Left renal cortex interstitium (tissue), 4 donors: ENCODE measurements around the gene CHCHD2. TPM values are rescaled to one million over a fixed set of nuclear protein-coding genes. Genes with fewer than 3 reads are reported as not detected.
"Not testable (repeated sequence)": the region's sequence is repeated elsewhere in the genome, so short reads cannot be mapped to it uniquely, and the experiment has no call there.

Source experiments
- DNase-seq, 4 donors: peaks; one replicate each; pipeline ENCODE4 v3.0.0-alpha.2; 2013; ENCODE audit warnings: low read depth in 4 of 4, low spot score in 2 of 4, missing footprints in 1 of 4
- polyA plus RNA-seq, 4 donors: library from polyadenylated mRNA; unstranded; fragments of 120-200 nt; gene quantifications; one replicate each; pipeline ENCODE4 v1.2.1, GENCODE V29; 2013; ENCODE audit not compliant: insufficient read length in 4 of 4

CHCHD2 gene
- polyA plus RNA-seq, 4 donors, result 239 to 360 (median 264) TPM

DNA sequence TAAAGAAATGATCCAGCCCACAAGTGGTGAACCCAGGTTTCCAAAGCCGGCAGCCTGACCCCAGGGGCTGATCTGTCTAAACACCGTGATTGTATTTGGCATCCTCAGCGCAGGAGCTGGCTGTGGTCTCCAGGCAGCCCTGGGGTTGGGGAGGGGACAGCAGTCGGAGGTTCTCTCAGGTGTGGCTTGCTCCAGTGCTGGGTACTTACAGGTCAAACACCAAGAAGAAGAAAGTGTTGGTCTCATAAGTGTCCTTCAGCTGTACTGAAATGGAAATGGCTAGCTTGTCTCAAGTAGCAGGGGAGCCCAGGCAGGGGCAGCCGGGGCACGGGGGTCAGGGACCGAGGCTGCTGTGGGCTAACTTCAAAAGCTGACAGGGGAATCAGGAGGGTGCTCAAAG lies 19.5 kb downstream of the CHCHD2 start:
- no peak for DNase-seq

DNA sequence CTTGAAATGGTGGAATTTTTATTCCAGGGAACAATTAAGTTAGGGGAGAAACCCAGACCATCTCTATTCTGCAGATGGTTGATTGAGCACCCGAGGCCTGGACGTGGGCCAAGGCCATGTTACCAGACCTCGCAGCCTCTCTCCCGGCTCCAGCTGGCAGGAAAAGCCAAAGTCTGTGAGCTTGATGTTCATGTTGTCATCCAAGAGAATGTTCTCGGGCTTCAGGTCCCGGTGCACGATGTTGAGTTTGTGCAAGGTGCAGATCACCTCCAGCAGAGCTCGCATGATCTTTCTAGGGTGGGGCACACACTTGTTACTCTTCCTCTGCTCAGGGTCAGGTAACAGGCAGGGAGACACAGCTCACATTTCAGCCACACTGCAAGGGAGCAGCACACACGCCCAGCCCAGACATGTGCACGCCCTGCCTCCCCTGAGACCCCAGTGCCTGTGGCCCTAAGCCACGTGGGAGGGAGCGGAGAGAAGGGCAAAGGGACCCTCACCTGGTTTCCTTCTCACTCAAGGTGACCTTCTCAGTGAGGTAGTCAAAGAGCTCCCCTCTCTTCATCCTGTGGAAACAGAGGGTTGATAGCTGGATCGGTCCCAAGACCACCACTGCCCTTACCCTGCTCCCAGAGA lies 23.0 kb downstream of the CHCHD2 start:
- DNase-seq, result no peak

DNA sequence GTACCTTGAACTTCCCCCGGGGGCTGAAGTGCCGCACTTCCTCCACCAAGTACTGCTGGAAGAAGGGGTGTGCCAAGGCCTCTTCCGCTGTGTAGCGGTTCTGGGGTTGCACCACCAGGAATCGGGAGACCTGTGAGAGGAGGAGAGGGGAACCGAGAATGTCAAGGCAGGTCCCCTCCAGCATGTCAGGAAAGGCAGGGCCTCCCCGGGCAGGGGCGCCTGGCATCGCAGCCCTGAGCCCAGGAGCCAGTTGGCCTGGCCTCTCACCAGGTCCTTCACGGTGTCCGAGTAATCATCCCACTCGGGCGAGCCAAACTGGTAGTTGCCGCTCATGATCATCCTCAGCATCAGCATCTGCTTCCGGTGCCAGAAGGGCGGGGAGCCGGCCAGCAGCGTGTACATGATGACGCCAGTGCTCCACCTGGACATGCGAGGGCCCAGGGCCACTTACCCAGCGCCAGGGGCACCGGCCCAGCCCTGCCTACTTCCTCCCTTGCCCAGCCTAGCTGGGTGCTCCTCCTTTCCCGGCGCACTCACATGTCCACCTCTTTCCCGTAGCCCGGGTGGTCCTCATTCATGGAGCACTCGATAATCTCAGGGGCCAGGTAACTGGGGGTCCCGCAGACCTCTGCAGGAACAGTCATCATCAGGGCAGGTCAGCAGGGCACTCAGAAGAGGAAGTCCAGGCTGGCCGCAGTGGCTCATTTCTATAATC lies 24.5 kb downstream of the CHCHD2 start:
- no peak for DNase-seq

DNA sequence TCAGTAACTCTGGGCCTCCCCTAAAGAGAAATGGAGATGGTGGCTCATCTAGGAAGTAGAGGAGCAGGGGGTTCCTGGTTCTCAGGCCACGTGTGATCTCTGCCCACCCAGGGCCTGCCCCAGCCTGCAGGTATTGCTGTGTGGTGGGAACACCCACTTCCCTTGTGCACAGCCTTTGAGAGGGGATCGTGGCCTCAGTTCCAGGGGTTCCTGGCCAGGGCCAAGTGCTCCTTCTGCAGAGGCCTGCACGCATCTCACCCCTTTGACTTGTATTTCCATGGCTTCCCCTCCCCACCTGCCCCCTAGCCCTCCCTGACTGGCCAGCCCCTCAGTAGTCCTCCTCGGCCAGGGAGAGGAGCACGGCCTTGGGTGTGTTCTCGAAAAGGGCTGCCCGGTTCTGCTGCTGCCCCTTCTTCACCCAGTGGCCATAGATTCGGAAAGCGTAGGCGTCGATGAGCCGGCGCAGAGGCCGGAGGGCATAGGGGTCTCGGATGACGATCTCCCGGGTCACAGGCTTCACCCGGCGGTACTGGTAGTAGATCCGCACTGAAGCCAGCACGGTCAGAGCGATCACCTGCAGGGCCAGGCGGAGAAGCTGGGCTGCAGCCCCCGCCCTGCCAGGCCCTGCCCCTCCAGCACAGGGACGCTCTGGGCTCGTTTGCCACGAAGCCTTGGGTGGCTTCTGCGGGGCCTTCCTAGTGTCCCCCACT lies 25.4 kb downstream of the CHCHD2 start:
- DNase-seq, result not testable (repeated sequence)

DNA sequence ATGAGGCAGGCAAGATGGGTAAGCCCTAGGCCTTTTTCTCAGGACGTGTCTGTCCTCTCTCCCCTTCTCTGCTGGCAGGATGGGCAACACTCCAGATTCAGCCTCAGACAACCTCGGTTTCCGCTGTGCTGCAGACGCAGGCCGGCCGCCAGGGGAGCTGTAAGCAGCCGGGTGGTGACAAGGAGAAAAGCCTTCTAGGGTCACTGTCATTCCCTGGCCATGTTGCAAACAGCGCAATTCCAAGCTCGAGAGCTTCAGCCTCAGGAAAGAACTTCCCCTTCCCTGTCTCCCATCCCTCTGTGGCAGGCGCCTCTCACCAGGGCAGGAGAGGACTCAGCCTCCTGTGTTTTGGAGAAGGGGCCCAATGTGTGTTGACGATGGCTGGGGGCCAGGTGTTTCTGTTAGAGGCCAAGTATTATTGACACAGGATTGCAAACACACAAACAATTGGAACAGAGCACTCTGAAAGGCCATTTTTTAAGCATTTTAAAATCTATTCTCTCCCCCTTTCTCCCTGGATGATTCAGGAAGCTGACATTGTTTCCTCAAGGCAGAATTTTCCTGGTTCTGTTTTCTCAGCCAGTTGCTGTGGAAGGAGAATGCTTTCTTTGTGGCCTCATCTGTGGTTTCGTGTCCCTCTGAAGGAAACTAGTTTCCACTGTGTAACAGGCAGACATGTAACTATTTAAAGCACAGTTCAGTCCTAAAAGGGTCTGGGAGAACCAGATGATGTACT lies 26.7 kb downstream of the CHCHD2 start:
- DNase-seq, result no peak

DNA sequence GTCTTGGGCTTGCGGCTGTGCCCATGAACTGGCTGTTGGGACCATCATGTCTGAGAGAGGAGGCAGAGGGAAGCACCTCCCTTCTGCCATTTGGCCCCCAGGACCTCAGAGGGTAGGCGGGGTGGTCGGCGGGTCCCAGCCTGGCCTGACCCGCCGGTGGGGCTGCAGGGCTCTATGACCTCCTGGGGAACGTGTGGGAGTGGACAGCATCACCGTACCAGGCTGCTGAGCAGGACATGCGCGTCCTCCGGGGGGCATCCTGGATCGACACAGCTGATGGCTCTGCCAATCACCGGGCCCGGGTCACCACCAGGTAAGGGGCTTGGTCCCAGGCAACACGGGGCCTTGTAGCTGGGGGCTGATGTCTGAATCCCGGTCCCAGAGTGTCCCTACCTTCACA lies 28.1 kb downstream of the CHCHD2 start:
- no peak for DNase-seq

DNA sequence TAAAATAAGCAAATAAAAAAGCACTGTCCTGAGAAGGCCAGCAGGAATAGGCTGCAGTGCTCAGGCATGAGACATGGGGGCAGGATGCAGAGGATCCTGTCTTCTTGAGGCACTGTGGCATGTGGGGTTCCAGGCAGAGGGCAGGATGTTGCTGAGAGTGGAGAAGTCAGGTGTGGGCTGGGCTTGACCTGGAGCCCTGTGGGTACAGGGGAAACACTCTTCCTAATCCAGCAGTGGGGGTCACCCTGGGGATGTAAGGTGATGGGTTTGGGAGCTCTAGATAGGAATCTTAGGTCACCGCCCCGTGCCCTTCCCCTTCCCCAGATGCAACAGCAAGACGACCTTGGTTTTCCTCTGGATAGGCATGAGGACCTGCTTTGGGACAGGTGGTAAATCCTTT lies 28.6 kb downstream of the CHCHD2 start:
- DNase-seq, result no peak

DNA sequence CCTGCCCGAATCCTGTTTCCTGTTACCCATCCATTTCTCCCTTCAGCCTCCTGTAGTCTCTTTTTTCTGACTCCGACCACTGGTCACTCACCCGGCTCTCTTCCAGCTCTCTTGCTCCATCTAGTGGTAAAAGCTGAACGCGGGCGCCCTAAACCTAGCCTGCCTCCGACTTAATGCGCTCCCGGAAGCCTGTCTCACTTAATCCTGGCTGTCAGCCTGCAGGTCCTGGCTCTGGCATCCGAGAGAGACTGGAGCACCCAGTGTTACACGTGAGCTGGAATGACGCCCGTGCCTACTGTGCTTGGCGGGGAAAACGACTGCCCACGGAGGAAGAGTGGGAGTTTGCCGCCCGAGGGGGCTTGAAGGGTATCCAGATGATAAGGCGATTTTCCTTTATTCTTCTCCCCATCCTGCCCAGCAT lies 31.9 kb downstream of the CHCHD2 start:
- DNase-seq, result peak in 2 of 4 donors; percentile 71 to 83

DNA sequence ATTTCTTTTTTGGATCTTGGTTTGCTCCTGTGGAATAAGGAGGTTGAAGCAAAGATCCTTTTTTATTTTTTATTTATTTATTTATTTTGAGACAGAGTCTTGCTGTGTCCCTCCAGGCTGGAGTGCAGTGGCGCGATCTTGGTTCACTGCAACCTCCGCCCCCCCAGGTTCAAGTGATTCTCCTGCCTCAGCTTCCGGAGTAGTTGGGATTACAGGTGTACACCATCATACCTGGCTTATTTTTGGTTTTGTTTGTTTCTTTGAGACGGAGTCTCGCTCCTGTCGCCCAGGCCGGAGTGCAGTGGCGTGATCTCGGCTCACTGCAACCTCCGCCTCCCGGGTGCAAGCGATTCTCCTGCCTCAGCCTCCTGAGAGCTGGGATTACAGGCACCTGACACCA lies 39.9 kb downstream of the CHCHD2 start:
- DNase-seq, result not testable (repeated sequence)

DNA sequence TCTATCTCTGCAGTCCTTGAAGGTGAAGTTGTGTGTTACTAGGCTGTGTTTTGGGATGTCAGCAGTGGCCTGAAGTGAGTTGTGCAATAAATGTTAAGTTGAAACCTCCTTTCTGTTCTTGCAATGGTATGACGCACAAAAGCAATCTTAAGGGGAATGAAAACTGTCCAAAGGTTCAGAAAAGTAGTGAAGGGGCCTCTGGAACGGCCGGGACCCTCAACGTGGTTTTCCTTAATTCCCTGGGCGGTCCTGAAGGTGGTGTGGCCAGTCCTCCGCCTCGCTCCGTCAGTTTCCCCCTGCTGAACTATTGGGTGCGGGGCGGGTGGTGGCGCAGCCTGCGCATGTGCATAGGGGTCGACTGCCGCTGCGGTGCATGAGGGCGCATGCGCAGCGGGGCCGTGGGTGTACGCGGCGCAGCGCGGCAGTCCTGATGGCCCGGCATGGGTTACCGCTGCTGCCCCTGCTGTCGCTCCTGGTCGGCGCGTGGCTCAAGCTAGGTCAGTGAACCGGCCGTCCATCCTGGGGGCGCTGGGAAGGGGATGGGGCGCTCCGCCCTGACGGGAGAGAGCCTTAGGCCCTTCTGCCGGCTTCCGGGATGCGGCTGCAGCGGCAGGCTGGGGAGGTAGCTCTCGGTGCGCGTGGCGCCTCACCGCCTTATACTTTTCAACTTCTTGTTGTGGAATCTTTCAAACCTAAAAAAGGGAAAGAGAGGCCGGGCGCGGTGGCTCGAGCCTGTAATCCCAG lies 42.2 kb downstream of the CHCHD2 start, which contains the start of gene SUMF2:
Gene SUMF2 (plus strand): TSS at position 405 of the 744 bp plus-strand sequence. CDS start 26 bp downstream, at position 431.
- DNase-seq, result peak; percentile 79 to 86 (median 84)

DNA sequence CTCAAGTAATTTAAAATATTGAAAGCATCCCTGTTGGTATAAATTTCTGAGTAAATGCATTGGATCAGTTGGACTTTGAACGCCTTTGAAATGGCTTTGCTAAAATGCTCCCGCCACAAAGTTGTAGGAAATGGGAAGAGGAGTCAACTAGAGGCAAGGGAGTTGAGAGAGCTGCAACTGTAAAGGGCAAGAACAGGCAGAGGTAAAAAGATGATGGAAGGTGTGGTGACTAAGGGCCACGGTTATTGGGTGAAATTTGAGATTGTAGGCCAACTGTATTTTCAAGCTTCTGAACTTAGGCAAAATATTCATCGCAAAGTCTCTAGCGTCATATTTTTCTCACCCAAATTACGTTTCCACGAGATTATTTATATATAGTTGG lies 42.8 kb downstream of the CHCHD2 start:
- no peak for DNase-seq

DNA sequence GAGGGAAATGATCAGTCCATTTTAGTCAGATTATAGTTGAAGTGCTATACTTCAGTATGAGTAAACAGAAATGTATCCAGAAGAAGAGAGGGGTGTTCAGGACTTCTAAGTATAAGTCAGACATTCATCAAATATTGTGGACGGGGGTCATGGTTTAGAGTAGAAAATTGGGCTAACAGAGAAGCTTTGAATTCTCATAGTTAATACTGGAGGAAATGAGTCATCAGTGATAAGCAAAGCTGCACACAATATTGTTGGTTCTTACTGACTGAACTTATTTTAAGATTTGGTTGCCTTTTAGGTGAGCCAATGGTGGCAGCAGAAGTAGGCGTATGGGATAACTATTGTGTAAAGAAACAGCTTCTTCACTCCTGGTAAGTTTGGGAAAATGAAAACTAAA lies 43.9 kb downstream of the CHCHD2 start:
- DNase-seq, result no peak

DNA sequence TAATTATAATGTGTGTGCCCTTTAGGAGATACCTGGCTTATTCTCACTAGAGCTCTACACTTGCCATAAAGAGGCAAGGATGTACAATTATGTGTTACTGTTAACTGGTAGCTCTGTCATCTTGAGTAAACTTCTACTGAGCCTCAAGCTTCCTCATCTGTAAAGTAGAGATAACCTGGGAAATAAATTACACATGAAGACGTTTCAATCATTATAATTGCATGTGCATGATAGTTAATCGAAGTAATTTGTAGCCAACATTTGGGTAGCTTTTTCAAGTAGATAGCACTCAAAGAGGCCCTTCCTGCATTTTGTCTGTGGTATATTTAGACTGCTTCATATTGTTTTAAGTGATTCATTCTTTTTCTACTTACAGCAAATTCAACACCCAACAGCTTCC lies 52.3 kb downstream of the CHCHD2 start:
- no peak for DNase-seq

DNA sequence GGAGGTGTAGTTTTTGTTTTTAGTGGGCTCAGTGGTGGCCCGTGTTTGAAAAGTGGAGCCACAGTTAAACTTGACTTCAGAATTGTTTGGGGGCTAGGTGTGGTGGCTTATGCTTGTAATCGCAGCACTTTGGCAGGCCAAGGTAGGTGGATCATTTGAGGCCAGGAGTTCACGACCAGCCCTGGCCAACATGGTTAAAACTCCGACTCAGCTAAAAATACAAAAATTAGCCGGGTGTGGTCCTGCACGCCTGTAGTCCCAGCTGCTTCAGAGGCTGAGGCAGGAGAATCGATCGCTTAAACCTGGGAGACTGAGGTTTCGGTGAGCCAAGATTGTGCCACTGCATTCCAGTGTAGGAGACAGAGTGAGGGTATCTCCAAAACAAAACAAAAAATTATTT lies 52.9 kb downstream of the CHCHD2 start:
- no peak for DNase-seq

Other genes with a start within 250 kb of the CHCHD2 start
- gene SEPTIN14, start 243.7 kb downstream of the CHCHD2 start, polyA plus RNA-seq, result under 1 TPM; 0.10 to 0.79 (median 0.43) TPM
- gene ZNF713, start 219.0 kb downstream of the CHCHD2 start, polyA plus RNA-seq, result 10 to 100 TPM; 11.1 to 19.4 (median 14.0) TPM
- 10 to 100 TPM; 15.8 to 21.2 (median 17.2) TPM for gene MRPS17, start 154.6 kb downstream of the CHCHD2 start, polyA plus RNA-seq
- gene NIPSNAP2, start 141.9 kb downstream of the CHCHD2 start, polyA plus RNA-seq, result 100 to 1,000 TPM; 105 to 139 (median 113) TPM
- gene PSPH, start 55.0 kb downstream of the CHCHD2 start, polyA plus RNA-seq, result 10 to 100 TPM; 31.0 to 45.3 (median 33.5) TPM
- 100 to 1,000 TPM; 201 to 248 (median 214) TPM for gene CCT6A, start 54.7 kb downstream of the CHCHD2 start, polyA plus RNA-seq
- 100 to 1,000 TPM in 3 of 4 donors, 10 to 100 TPM in 1; 76.4 to 158 (median 143) TPM for gene SUMF2, start 42.2 kb downstream of the CHCHD2 start, polyA plus RNA-seq
- 1 to 10 TPM in 2 of 4 donors, under 1 TPM in 2; 0.68 to 2.5 (median 1.5) TPM for gene PHKG1, start 13.5 kb downstream of the CHCHD2 start, polyA plus RNA-seq
- gene NUPR2, start 9.9 kb upstream of the CHCHD2 start, polyA plus RNA-seq, result 1 to 10 TPM; 2.5 to 3.4 (median 2.7) TPM